GM19099 (cell line): ENCODE results near the gene MAST4.

Experiments used
- POLR2A ChIP-seq: IDR thresholded peaks from 3 replicates; pipeline ENCODE4 v1.6.1; 2011; ENCODE audit warnings: low read depth; ENCODE audit not compliant: insufficient read length; ENCODE audit errors: extremely low read depth

Gene MAST4

DNA sequence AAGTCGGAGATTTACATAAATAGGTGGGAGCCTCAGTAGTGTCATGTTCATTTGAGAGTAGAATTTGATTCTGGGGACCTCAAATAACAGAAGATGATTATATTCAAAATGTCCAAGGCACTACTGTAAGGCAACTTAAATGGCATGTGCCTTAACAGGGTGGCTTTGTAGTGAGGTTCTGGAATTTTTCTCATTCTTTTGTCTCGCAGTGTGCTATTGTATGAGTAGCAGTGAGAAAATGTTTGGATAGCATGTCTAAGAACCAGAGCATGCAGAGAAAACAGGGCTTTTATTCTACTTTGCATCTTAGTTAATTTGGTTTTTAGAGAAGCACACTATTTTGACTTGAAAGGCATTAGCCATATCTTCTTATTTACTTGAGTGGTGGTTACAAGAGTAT is 25.0 kb downstream of the MAST4 start:
- no peak for TF ChIP-seq POLR2A

DNA sequence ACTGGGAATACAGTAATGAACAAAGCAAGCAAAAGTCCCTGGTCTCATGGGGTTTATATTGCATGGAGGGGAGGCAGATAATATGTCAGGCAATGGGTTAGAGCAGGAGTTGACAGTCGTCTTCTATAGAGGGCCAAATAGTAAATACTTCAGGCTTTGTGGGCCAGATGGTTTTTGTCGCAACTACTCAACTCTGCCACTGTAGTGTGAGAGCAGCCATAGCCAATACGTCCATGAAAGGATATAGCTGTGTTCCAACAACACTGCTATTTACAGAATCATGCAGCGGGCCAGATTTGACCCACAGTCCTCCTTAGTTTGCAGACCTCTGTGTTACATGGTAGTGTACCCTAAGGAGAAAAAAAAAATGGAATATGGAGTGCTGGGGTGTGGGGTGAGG is 25.5 kb downstream of the MAST4 start:
- no peak for TF ChIP-seq POLR2A

DNA sequence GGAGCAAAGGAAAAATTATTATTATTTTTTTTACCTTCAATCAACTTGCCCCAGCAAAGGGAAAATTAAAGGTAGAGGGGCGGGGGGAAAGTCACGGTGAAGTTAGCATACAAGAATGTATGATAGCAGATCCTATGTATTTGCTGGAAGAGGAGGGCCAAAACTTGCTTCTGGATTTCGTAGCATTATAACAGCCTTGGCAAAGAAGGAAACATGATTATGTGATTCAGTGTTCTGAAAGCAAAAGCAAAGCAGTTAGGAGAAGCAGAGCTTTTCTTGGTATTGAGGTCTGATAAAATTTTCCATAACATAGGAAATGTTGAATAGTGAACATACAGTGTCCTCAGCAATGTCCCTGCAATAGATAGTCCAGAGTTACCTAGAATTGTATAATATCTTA is 32.4 kb downstream of the MAST4 start:
- TF ChIP-seq POLR2A: no peak

DNA sequence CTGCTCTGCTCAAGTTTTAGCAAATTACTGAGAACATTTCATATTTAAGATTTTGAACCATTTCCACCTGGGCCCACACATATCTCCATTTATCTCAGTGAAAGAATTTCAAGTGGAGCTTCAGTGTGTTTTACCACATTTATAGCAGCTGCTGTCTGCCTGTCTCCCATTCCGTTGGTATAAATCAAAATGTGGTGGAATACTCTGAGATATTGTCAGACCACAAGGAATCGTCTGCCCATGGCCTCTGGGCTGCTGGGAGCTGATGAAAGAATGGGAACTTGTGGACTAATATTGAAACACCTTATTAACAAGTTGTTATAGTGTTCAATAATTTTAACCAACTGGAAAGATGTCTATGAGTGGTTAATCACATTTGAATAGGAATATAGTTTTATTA is 33.3 kb downstream of the MAST4 start:
- TF ChIP-seq POLR2A: no peak

DNA sequence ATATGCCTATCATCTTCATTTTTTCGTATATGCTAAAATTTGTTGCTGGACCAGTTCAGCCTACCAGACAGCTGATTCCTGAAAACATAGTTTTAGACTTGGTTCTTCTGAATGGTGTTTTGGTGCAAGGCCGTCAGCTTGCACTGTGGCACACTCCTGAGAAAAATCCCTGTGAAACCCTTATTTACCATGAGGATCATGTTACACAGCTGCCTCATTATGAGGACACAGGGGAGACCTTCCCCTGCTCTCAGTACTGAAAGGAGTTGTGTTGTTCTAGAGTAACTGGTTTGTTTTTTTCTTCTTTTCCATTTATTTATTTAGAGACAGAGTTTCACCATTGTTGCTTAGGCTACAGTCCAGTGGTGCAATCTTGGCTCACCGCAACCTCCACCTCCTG is 37.6 kb downstream of the MAST4 start:
- no peak for TF ChIP-seq POLR2A

DNA sequence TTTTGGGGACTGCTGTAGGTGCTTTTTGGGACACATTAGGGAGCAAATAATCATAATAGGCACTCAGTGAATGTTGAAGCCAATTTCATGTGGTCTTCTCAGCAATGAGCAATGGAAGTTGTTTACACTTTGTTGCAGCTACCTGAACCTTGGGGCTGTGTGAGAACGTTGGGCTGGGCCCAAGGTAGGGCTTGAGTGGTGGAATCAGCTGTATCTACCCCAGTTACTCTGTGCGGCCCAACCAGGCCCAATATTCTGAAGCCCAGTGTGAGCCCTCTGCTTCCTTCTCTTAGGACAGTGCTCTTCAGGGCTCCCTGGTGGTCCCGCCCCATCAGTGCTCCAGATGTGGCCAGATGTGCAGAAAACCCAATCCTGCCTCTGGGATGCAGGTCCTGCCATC is 38.4 kb downstream of the MAST4 start:
- no peak for TF ChIP-seq POLR2A

DNA sequence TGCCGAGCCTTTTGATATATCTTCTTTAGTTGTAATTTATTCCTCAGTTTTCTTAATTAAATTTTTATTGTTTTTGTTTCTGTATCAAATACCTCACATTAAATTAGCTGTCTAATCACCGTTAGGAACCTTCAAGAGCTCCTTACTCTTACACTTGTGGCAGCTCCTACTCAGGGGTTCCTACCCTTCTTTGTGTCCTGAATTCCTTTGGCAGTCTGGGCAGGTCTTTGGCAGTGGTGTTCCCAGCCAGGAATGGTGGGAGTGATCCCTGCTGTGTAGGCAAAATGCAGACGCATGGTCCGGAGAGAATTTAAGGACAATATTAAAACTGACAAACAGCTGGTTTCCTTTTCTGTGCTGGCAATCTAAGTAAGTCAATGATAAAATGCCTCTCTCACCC is 41.8 kb downstream of the MAST4 start:
- no peak for TF ChIP-seq POLR2A

DNA sequence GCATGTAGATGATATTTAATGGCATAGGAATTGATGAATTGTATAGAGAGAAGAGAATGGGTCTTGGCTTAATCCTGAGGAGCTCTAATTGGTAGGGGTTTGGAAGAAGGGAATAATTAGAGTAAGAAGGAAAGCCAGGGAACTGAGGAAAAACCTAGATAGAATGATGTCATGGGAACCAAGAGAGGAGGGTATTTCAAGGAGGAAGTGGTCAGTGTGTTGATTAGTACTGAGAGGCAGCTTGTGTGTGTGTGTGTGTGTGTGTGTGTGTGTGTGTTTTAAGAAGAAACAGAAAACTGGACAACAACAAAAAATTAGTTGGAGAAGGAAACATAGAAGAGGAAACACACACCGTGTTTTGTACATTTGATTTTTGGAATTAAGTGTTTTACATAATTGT is 42.8 kb downstream of the MAST4 start:
- no peak for TF ChIP-seq POLR2A

DNA sequence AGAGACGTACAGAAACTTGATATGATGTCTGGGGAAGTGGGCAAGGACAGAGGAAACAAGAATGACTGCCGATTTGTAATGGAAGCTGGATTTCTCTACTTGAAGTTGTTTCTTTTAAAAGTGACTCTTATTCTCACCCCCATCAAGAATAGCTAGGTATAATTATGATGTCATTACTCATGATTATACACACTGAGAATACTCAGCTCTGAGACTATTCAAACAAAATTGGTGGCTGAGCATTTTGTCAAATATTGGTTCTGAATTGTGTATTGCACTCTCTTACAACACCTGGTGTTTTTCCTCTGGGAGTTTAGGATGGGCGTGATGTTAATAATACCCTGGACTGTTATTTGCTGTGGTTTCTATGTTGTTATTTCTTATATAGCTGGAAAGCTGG is 46.3 kb downstream of the MAST4 start:
- TF ChIP-seq POLR2A: no peak

DNA sequence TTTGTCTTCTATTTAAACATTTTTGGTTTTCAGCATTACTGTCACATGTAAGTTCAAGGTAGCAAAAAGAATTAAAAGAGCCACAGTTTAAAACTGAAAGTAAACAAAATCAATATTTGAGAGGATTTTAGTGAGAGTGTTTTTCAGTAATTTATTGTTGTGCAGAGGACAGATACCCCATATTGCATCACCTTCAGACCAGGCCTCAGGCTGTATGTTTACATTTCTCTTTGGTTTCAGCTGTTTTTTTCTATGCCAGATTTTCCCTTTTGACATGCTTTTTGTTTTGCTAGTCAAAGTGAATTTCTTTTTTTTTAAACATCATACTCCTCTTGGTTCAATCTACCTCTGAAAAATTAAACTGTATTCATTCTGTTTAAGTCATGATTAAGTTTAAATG is 47.2 kb downstream of the MAST4 start:
- no peak for TF ChIP-seq POLR2A

DNA sequence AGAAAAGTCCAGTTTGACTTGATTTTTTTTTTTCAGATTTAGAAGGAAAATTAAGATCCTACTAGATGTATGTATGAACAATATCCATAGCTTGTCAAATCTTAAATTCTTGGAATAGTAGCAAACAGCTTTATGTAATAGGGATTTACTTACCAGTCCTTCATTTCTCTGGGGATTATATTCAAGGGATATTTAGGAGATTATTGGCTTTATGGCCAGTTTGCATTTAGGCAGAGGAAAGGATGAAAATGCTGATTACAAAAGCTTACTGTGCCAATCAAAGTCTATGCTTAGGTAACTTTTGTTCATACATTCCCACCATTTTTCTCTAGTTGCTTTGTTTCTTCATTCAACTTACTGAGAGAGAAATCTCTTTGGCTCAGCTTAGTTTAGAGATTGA is 47.9 kb downstream of the MAST4 start:
- TF ChIP-seq POLR2A: no peak

DNA sequence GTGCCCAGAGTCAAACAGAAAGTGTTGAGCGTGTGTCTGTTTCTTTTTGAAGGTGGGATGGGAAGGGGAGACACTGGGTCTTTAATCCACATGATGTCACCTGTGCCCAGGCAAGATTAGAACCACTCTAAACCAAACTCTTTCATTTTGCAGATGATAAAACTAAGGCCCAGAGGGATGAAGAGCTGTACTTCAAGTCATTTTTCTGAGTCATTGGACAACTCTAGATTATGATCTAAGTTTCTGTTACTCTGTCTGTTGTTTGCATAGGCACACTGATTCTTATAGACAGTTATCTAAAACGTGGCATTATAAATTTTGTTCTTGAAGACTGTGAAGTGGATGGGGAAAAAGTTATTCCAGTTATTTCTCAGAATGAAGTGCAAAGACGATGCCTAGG is 48.8 kb downstream of the MAST4 start:
- TF ChIP-seq POLR2A: no peak

DNA sequence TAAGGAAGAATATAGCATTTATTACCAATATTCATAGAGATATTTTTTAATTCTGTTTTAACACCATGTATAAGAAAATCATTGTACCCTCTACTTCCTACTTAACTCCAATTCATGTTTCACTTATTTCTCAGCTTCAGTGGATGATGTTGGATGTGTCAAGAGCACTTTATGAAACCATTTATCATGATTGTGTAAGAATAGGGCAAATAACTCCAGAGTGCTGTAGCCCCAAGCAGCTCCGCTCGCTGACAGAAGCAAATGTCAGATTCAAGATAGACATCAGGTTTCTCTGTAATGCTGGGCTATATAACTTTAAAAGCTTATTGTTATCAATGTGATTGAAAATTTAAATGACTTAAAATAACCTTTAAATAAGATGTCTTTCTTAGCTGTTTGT is 50.4 kb downstream of the MAST4 start:
- no peak for TF ChIP-seq POLR2A

DNA sequence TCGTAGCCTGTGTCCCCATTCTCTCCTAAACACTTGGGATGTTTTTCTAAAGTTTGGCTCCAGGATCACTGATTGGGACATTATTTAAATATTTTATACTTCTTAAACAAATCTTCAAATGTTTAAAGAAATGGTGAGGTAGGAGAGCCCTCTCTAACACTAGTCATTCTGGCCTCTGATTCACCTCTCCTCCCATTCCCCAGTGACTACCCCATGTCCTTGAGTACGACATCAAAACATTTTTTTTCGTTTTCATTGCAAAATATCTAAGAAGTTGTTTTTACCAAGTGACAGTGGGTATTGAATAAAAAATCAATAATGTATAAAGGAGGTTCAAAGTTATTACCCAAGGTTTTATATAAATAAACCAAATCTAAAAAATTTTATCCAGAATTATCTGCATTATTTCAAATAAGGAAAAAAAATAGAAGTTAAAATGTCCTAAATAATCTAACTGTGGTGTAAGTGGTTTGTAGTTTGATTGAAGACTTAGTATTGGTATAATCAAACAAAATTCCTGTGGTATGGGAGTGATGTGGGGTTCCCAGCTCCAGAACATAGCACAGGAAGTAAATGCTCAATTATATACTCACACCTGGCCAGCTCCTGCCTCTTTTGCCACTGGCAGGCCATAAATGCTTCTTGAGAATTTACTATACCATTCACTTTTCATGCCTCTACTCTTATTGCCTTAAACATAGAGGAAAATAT is 51.1 kb downstream of the MAST4 start:
- TF ChIP-seq POLR2A: no peak

DNA sequence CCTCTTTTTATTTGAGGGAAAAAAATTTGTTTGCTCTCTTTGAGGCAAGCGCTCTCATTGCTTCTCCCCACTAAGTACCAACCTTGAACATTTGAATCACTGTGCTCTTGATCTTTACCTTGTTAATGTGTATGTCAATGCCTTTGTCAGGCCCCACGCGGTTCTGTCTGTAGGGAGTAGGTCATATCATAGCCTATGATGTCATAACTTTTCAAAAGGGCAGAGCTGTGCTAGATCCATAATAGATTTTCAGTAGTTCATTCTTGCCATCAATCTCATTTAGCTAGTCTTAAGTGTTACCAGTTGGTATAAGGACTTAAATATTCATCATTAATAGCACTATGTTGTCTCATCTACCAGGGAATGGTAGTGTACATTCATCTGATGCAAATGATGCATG is 56.6 kb downstream of the MAST4 start:
- TF ChIP-seq POLR2A: no peak

DNA sequence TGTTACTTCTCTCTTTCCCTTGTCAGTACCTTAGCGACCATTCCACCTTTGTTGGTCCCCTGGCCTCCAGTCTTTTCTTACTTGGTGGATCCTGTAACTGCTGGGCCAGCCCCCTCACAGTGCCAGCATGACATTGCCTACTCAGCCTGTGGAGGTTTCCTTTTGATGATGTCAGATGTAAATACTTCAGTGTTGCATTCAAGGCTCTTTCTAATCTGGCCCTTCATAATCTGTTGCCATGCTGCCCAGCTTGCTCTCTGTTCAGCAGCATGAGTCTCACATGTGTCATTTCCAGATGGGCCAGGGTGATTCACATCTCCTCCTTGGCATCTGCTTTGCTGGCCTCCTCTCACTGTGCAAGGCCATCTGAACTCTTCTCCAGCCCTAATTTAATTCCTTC is 57.1 kb downstream of the MAST4 start:
- no peak for TF ChIP-seq POLR2A
